ENCODE results near the gene PLEKHA1.

DNA sequence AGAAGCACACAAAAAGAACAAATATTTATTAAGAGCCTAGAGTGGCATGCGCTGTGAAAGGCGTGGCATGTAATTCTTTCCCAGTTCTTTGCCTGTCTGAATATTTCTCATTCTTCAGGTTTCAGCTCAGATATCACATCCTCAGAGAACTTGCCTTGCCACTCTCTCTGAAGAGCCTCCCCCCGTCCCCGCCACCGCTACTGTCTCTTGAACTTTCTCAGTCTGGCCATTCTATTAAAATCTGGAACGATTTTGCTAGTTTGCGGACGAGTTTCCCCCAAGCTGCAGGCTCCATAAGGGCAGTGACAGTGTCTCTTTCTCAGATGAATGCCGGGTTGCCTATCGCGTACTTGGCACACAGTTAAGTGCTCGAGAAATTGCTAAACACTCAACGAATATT lies 787 bp upstream of the PLEKHA1 start:
- TF ChIP-seq GATA2 (IDR thresholded peaks at IDR 0.05; ENCODE audit: low read depth, low read length) = no peak
- no peak for TF ChIP-seq GATA3 (IDR thresholded peaks at IDR 0.05; ENCODE audit: low read depth, low read length)
